HEK293 (cell line): ENCODE data around the gene AXIN1.

Source experiments
- CTCF ChIA-PET: fragments of 350-600 bp; formaldehyde crosslinking; extraction: SDS; loops from one replicate; lab custom pipeline; 2021; ENCODE audit warnings: antibody characterized with exemption; lab: Yijun Ruan, JAX
- POLR2A ChIA-PET: fragments of 300-600 bp; formaldehyde crosslinking; extraction: SDS; loops from one replicate; lab custom pipeline; 2020; ENCODE audit warnings: antibody characterized with exemption, inconsistent platforms; lab: Yijun Ruan, JAX
- H3K27ac ChIP-seq: fragments of 200-500 bp; sonication (Bioruptor generic); 2 replicates; pipeline ENCODE4 v1.5.1; 2014; ENCODE audit warnings: low read depth, low read length, control low read depth, inconsistent platforms; ENCODE audit errors: extremely low read depth
- H3K36me3 ChIP-seq, 2 experiments: fragments of 200-500 bp in 1 of 2; sonication (Bioruptor generic) in 1 of 2; 1 replicate in 1 of 2; 2 replicates in 1 of 2; pipeline ENCODE4 v1.5.1; 2014 to 2017; ENCODE audit warnings: inconsistent platforms in 2 of 2, low read length in 2 of 2; ENCODE audit not compliant: control insufficient read depth in 2 of 2, insufficient read depth in 1 of 2
- H3K4me1 ChIP-seq: fragments of 200-500 bp; sonication (Bioruptor generic); 2 replicates; pipeline ENCODE4 v1.5.1; 2014; ENCODE audit warnings: mild to moderate bottlenecking, low read length, inconsistent platforms; ENCODE audit not compliant: control insufficient read depth, insufficient read depth
- H3K4me3 ChIP-seq: 2 replicates; pipeline ENCODE4 v1.5.1; 2011; ENCODE audit warnings: low read depth, mild to moderate bottlenecking, control low read depth, low read length, moderate library complexity
- H3K9me3 ChIP-seq: fragments of 200-500 bp; sonication (Bioruptor generic); 2 replicates; pipeline ENCODE4 v1.5.1; 2014; ENCODE audit warnings: low read depth, low read length, inconsistent platforms; ENCODE audit not compliant: control insufficient read depth, insufficient read depth
- HIC1 ChIP-seq: fragments of 450-650 bp; formaldehyde crosslinking; IDR thresholded peaks from 2 replicates; pipeline ENCODE4 v1.5.1; 2016; ENCODE audit warnings: missing biosample characterization, missing genetic modification characterization
- MYNN ChIP-seq: fragments of 450-650 bp; formaldehyde crosslinking; IDR thresholded peaks from 2 replicates; pipeline ENCODE4 v1.5.1; 2016; ENCODE audit warnings: missing biosample characterization, missing genetic modification characterization, borderline replicate concordance
- OSR2 ChIP-seq: fragments of 450-650 bp; formaldehyde crosslinking; IDR thresholded peaks from 2 replicates; pipeline ENCODE4 v1.5.1; 2016; ENCODE audit warnings: missing biosample characterization, missing genetic modification characterization
- PRDM10 ChIP-seq: fragments of 450-650 bp; formaldehyde crosslinking; IDR thresholded peaks from 2 replicates; pipeline ENCODE4 v1.5.1; 2016; ENCODE audit warnings: missing biosample characterization, missing genetic modification characterization
- SALL2 ChIP-seq: fragments of 450-650 bp; formaldehyde crosslinking; IDR thresholded peaks from 2 replicates; pipeline ENCODE4 v1.5.0; 2017; ENCODE audit warnings: missing biosample characterization, mild to moderate bottlenecking, missing genetic modification characterization, borderline replicate concordance
- SP2 ChIP-seq: fragments of 450-650 bp; formaldehyde crosslinking; IDR thresholded peaks from 2 replicates; pipeline ENCODE4 v1.5.1; 2016; ENCODE audit warnings: missing biosample characterization, missing genetic modification characterization
- SP7 ChIP-seq: fragments of 450-650 bp; formaldehyde crosslinking; IDR thresholded peaks from 2 replicates; pipeline ENCODE4 v1.5.1; 2016; ENCODE audit warnings: missing biosample characterization, missing genetic modification characterization
- ZBTB11 ChIP-seq: fragments of 450-650 bp; formaldehyde crosslinking; conservative IDR thresholded peaks from 2 replicates; pipeline ENCODE4 v1.5.1; 2016; ENCODE audit warnings: low read depth, missing biosample characterization, missing genetic modification characterization
- ZNF132 ChIP-seq: fragments of 450-650 bp; formaldehyde crosslinking; IDR thresholded peaks from 2 replicates; pipeline ENCODE4 v1.5.1; 2017; ENCODE audit warnings: missing biosample characterization, missing genetic modification characterization, borderline replicate concordance
- ZNF341 ChIP-seq: fragments of 450-650 bp; formaldehyde crosslinking; IDR thresholded peaks from 2 replicates; pipeline ENCODE4; 2016; ENCODE audit warnings: low read depth, missing biosample characterization, missing genetic modification characterization
- ZNF423 ChIP-seq: fragments of 450-650 bp; formaldehyde crosslinking; IDR thresholded peaks from 2 replicates; pipeline ENCODE4 v1.5.1; 2016; ENCODE audit warnings: missing biosample characterization, missing genetic modification characterization
- ZNF488 ChIP-seq: fragments of 450-650 bp; formaldehyde crosslinking; IDR thresholded peaks from 2 replicates; pipeline ENCODE4 v1.5.1; 2016; ENCODE audit warnings: missing biosample characterization, missing genetic modification characterization
- ZNF501 ChIP-seq: fragments of 450-650 bp; formaldehyde crosslinking; IDR thresholded peaks from 2 replicates; pipeline ENCODE4 v1.5.1; 2016; ENCODE audit warnings: missing biosample characterization, missing genetic modification characterization
- ZNF513 ChIP-seq: fragments of 450-650 bp; IDR thresholded peaks from 2 replicates; pipeline ENCODE4 v1.5.1; 2018; ENCODE audit warnings: missing biosample characterization, missing genetic modification characterization
- ZNF621 ChIP-seq: fragments of 450-650 bp; formaldehyde crosslinking; IDR thresholded peaks from 2 replicates; pipeline ENCODE4 v1.5.1; 2017; ENCODE audit warnings: missing biosample characterization, missing genetic modification characterization
- ZNF626 ChIP-seq: fragments of 450-650 bp; sonication (Bioruptor Pico); formaldehyde crosslinking; IDR thresholded peaks from 2 replicates; pipeline ENCODE4 v1.5.1; 2018; ENCODE audit warnings: missing biosample characterization, missing genetic modification characterization, inconsistent platforms
- ZNF692 ChIP-seq: fragments of 450-650 bp; formaldehyde crosslinking; IDR thresholded peaks from 2 replicates; pipeline ENCODE4 v1.5.1; 2016; ENCODE audit warnings: missing biosample characterization, missing genetic modification characterization
- ZNF701 ChIP-seq: fragments of 450-650 bp; formaldehyde crosslinking; IDR thresholded peaks from 2 replicates; pipeline ENCODE4 v1.5.1; 2016; ENCODE audit warnings: missing biosample characterization, missing genetic modification characterization
- ZNF777 ChIP-seq: fragments of 450-650 bp; formaldehyde crosslinking; IDR thresholded peaks from 2 replicates; pipeline ENCODE4 v1.5.1; 2017; ENCODE audit warnings: missing biosample characterization, missing genetic modification characterization, borderline replicate concordance
- ZSCAN18 ChIP-seq: fragments of 450-650 bp; formaldehyde crosslinking; IDR thresholded peaks from 2 replicates; pipeline ENCODE4 v1.5.1; 2016; ENCODE audit warnings: missing biosample characterization, missing genetic modification characterization
- ZSCAN5A ChIP-seq: fragments of 450-650 bp; formaldehyde crosslinking; IDR thresholded peaks from 2 replicates; pipeline ENCODE4 v1.5.1; 2016; ENCODE audit warnings: missing biosample characterization, missing genetic modification characterization

The AXIN1 gene

GRCh38 chr16:306911-307370 is 45.6 kb downstream of the AXIN1 start:
- Histone ChIP-seq H3K27ac (no peak overlapping the region), H3K9me3 (no peaks in the 10 kb centered on the region), H3K4me1 (no peaks in the 10 kb centered on the region), H3K4me3 (no peak overlapping the region), H3K36me3 (peaks cover 0 to 65% of the 10 kb centered on the region in 2 experiments; a peak in 2 of 3 replicates)
- POLR2A ChIA-PET = interaction anchor here (1.1 kb wide), 1 partner anchor 46 kb away, joined by 5 read pairs; the partner anchor contains the start of gene AXIN1
- CTCF ChIA-PET = no interaction called here
- TF ChIP-seq ZSCAN18 (tag by site-specific recombination) = no peak
- TF ChIP-seq SP7 (tag by site-specific recombination) = peak; percentile 62
- TF ChIP-seq PRDM10 (tag by site-specific recombination) = no peak
- no peak for TF ChIP-seq ZNF513
- no peak for TF ChIP-seq MYNN
- TF ChIP-seq SALL2 (tag by site-specific recombination) = no peak
- no peak for TF ChIP-seq ZBTB11
- TF ChIP-seq ZNF488 = no peak
- TF ChIP-seq OSR2 (tag by site-specific recombination) = peak; percentile 80
- TF ChIP-seq ZNF626 (tag by site-specific recombination) = no peak
- peak; percentile 57 for TF ChIP-seq ZNF423 (tag by site-specific recombination)
- no peak for TF ChIP-seq ZNF692 (tag by site-specific recombination)
- TF ChIP-seq SP2 = no peak
- peak; percentile 60 for TF ChIP-seq ZNF341
- no peak for TF ChIP-seq ZNF132 (tag by site-specific recombination)
- TF ChIP-seq ZNF501 (tag by site-specific recombination) = no peak
- 0 out of 2 replicates have a peak, but pooled peaks have one; percentile 31 for TF ChIP-seq HIC1 (tag by site-specific recombination)
- no peak for TF ChIP-seq ZNF701 (tag by site-specific recombination)
- no peak for TF ChIP-seq ZNF621
- TF ChIP-seq ZSCAN5A = no peak
- no peak for TF ChIP-seq ZNF777 (tag by site-specific recombination)
